NB4 (cell line): ENCODE results near the gene PRAMEF11.
"Not testable (repeated sequence)": the region's sequence is repeated elsewhere in the genome, so short reads cannot be mapped to it uniquely, and the experiment has no call there.

Experiments used
- CTCF ChIP-seq: IDR thresholded peaks from one replicate; pipeline ENCODE4 v1.5.1; 2012; ENCODE audit warnings: low read depth, low read length
- MAX ChIP-seq: IDR thresholded peaks from 2 replicates; pipeline ENCODE4 v1.6.1; 2011; ENCODE audit warnings: low read depth, low read length
- POLR2A ChIP-seq: IDR thresholded peaks from 2 replicates; pipeline ENCODE4 v1.6.1; 2011; ENCODE audit warnings: mild to moderate bottlenecking; ENCODE audit not compliant: insufficient read length; ENCODE audit errors: extremely low read depth

- TF ChIP-seq CTCF, POLR2A, MAX: not testable (repeated sequence)
Observed at GRCh38 chr1:12863131-12863880, 32.1 kb upstream of the PRAMEF11 start.
